ENCODE measurements around the gene LIPC. TPM values are rescaled to one million over a fixed set of nuclear protein-coding genes. Genes with fewer than 3 reads are reported as not detected.

LIPC gene
- total RNA-seq, 2 experiments from 2014 or later = 0.61 to 1.2 TPM

DNA sequence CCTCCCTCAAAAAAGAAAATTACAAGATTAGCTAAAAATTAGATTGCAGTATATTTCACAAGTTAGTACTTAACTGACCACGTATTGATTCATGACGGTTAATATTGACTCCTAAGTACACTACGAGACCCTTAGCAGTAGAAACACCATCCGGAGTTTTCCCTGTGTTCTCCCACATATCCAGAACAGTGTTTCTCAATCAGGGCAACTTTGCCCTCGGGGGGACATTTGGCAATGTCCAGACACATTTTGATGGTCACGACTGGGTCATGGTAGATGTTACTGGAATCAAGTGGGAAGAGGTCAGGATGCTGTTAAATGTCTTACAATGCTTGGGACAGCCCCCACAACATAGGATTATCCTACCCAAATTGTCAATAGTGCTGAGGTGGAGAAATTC lies 40.7 kb upstream of the LIPC start:
- Mint-ChIP-seq H3K27me3 (no peaks in the 10 kb centered on the region), H3K4me1 (ENCODE audit: low read depth) (no peaks in the 10 kb centered on the region), H3K36me3 (ENCODE audit: low read depth) (no peaks in the 10 kb centered on the region), H3K27ac (no peak overlapping the region), H3K9me3 (no peaks in the 10 kb centered on the region), H3K4me3 (no peak overlapping the region)
- H3K4me1 ChIP-seq (ENCODE audit: insufficient read depth, low read length) = no peaks in the 10 kb centered on the region
- TF ChIP-seq, protein P1, sequence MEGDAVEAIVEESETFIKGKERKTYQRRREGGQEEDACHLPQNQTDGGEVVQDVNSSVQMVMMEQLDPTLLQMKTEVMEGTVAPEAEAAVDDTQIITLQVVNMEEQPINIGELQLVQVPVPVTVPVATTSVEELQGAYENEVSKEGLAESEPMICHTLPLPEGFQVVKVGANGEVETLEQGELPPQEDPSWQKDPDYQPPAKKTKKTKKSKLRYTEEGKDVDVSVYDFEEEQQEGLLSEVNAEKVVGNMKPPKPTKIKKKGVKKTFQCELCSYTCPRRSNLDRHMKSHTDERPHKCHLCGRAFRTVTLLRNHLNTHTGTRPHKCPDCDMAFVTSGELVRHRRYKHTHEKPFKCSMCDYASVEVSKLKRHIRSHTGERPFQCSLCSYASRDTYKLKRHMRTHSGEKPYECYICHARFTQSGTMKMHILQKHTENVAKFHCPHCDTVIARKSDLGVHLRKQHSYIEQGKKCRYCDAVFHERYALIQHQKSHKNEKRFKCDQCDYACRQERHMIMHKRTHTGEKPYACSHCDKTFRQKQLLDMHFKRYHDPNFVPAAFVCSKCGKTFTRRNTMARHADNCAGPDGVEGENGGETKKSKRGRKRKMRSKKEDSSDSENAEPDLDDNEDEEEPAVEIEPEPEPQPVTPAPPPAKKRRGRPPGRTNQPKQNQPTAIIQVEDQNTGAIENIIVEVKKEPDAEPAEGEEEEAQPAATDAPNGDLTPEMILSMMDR (IDR thresholded peaks at IDR 0.05) = no peak
- ChIA-PET CTCF (no interaction called here), POLR2A (no interaction called here)
- H3K27ac ChIP-seq (ENCODE audit: low read depth in 1 of 2, low read length in 2 of 2) = no peak overlapping the region
- no peak for ATAC-seq (ENCODE audit: poor library complexity)
- intact Hi-C loops (cut with DNase I, micrococcal nuclease) = no loop called here
- no peak overlapping the region for H3K4me3 ChIP-seq (ENCODE audit: low read length)
- no peaks in the 10 kb centered on the region for H3K36me3 ChIP-seq (ENCODE audit: insufficient read depth, low read length)
- DNase-seq = no peak
- H3K27me3 ChIP-seq (ENCODE audit: control insufficient read depth in 1 of 2, insufficient read depth in 2 of 2, low read length in 2 of 2) = no peaks in the 10 kb centered on the region
- peaks cover 0 to 4% of the 10 kb centered on the region in 2 experiments for H3K9me3 ChIP-seq (ENCODE audit: control insufficient read depth in 1 of 2, insufficient read depth in 1 of 2, low read length in 2 of 2)

DNA sequence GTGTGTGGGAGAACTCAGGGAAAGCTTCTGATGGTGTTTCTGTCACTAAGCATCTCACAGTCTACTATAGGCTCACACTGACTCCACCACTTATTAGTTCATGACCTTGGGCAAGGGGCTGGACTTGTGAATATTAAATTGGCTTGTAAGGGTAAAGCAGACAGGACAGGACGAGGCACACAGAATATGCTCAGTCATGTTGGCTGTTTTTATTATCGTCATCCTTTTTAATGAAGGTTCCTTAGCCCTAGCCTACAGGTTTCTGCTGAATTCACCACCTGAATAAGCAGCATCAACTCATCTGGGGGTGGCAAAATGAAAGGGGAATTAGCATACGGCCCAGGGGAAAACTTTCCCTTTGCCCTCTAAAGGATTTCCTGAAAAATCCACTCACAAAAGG lies 39.6 kb upstream of the LIPC start:
- ChIA-PET POLR2A (no interaction called here), CTCF (no interaction called here)
- intact Hi-C loops (cut with DNase I, micrococcal nuclease) = no loop called here
- Histone ChIP-seq H3K4me1 (ENCODE audit: insufficient read depth, low read length) (no peaks in the 10 kb centered on the region), H3K9me3 (ENCODE audit: control insufficient read depth in 1 of 2, insufficient read depth in 1 of 2, low read length in 2 of 2) (peaks cover 0 to 4% of the 10 kb centered on the region in 2 experiments), H3K36me3 (ENCODE audit: insufficient read depth, low read length) (no peaks in the 10 kb centered on the region), H3K4me3 (ENCODE audit: low read length) (no peak overlapping the region), H3K27ac (ENCODE audit: low read depth in 1 of 2, low read length in 2 of 2) (no peak overlapping the region), H3K27me3 (ENCODE audit: control insufficient read depth in 1 of 2, insufficient read depth in 2 of 2, low read length in 2 of 2) (no peaks in the 10 kb centered on the region)
- TF ChIP-seq, protein P1 (IDR thresholded peaks at IDR 0.05) = no peak
- H3K4me3 Mint-ChIP-seq = no peak overlapping the region
- no peaks in the 10 kb centered on the region for H3K36me3 Mint-ChIP-seq (ENCODE audit: low read depth)
- H3K9me3 Mint-ChIP-seq = no peaks in the 10 kb centered on the region
- DNase-seq (no peak), ATAC-seq (ENCODE audit: poor library complexity) (no peak)
- H3K4me1 Mint-ChIP-seq (ENCODE audit: low read depth) = no peaks in the 10 kb centered on the region
- no peak overlapping the region for H3K27ac Mint-ChIP-seq
- no peaks in the 10 kb centered on the region for H3K27me3 Mint-ChIP-seq

DNA sequence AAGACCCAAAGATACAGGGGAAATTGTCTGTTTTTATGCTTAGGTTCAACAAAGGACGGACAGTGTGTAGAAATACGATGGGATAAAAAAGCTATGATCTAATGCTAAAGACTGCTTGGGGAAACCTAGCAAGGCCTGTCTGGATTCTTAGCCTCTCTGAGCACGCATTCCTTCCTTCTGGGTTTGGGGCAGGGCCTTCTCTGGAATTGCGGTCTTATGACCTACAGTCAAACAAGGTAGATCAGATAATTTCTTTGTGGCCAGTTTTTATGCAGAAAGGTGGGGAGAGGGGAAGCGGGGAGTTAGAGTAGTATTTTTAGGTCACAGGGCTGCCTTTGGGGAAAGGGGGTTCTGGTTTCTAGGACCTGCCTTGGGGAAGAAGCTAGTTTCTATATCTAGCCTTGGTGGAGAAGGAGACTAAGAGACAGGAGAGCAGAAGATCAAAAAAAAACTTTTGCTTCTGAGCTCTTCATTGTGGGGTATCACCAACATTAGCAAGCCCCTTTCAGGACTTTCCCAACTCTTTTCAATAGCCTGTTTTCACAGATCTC lies 39.1 kb upstream of the LIPC start:
- H3K4me3 Mint-ChIP-seq = no peak overlapping the region
- H3K36me3 ChIP-seq (ENCODE audit: insufficient read depth, low read length) = no peaks in the 10 kb centered on the region
- ATAC-seq (ENCODE audit: poor library complexity) = no peak
- H3K4me1 ChIP-seq (ENCODE audit: insufficient read depth, low read length) = no peaks in the 10 kb centered on the region
- DNase-seq = no peak
- H3K9me3 ChIP-seq (ENCODE audit: control insufficient read depth in 1 of 2, insufficient read depth in 1 of 2, low read length in 2 of 2) = peaks cover 0 to 4% of the 10 kb centered on the region in 2 experiments
- CTCF ChIA-PET = no interaction called here
- intact Hi-C loops (cut with DNase I, micrococcal nuclease) = no loop called here
- H3K27me3 Mint-ChIP-seq = no peaks in the 10 kb centered on the region
- TF ChIP-seq, protein P1 (IDR thresholded peaks at IDR 0.05) = no peak
- H3K4me3 ChIP-seq (ENCODE audit: low read length) = no peak overlapping the region
- H3K9me3 Mint-ChIP-seq = no peaks in the 10 kb centered on the region
- no peak overlapping the region for H3K27ac Mint-ChIP-seq
- POLR2A ChIA-PET = no interaction called here
- H3K27ac ChIP-seq (ENCODE audit: low read depth in 1 of 2, low read length in 2 of 2) = no peak overlapping the region
- H3K27me3 ChIP-seq (ENCODE audit: control insufficient read depth in 1 of 2, insufficient read depth in 2 of 2, low read length in 2 of 2) = no peaks in the 10 kb centered on the region
- H3K4me1 Mint-ChIP-seq (ENCODE audit: low read depth) = no peaks in the 10 kb centered on the region
- H3K36me3 Mint-ChIP-seq (ENCODE audit: low read depth) = no peaks in the 10 kb centered on the region
